GM21576 (cell line): ENCODE data around the gene TDRD1.

ENCODE experiments used
- ATAC-seq: cut with Tn5 transposase; IDR thresholded peaks from one replicate; pipeline ENCODE4 v1.9.1; 2021; ENCODE audit warnings: mild to moderate bottlenecking, moderate library complexity; ENCODE audit not compliant: unreplicated experiment

Gene TDRD1

GRCh38 chr10:114259824-114260223 lies 80.7 kb downstream of the TDRD1 start:
- ATAC-seq: no peak

GRCh38 chr10:114260366-114260765 lies 81.2 kb downstream of the TDRD1 start:
- no peak for ATAC-seq

- ATAC-seq: no peak
Measured at GRCh38 chr10:114261076-114261475, 81.9 kb downstream of the TDRD1 start.

- no peak for ATAC-seq
Measured at GRCh38 chr10:114262496-114262895, 83.3 kb downstream of the TDRD1 start.

GRCh38 chr10:114265392-114266053 lies 86.4 kb downstream of the TDRD1 start:
- ATAC-seq: no peak

GRCh38 chr10:114266521-114266920 lies 87.4 kb downstream of the TDRD1 start:
- no peak for ATAC-seq

GRCh38 chr10:114271075-114271778 lies 92.1 kb downstream of the TDRD1 start:
- no peak for ATAC-seq

GRCh38 chr10:114271779-114272167 lies 92.6 kb downstream of the TDRD1 start:
- no peak for ATAC-seq

- no peak for ATAC-seq
Measured at GRCh38 chr10:114272696-114273095, 93.5 kb downstream of the TDRD1 start.

- no peak for ATAC-seq
Measured at GRCh38 chr10:114273910-114274309, 94.8 kb downstream of the TDRD1 start.

GRCh38 chr10:114274616-114275453 lies 95.7 kb downstream of the TDRD1 start:
- no peak for ATAC-seq

GRCh38 chr10:114276066-114276465 lies 96.9 kb downstream of the TDRD1 start:
- ATAC-seq: no peak

- ATAC-seq: no peak
Measured at GRCh38 chr10:114276671-114277070, 97.5 kb downstream of the TDRD1 start.

- ATAC-seq: no peak
Measured at GRCh38 chr10:114278140-114278883, 99.2 kb downstream of the TDRD1 start.

GRCh38 chr10:114278884-114279191 lies 99.7 kb downstream of the TDRD1 start:
- ATAC-seq: no peak

- no peak for ATAC-seq
Measured at GRCh38 chr10:114279289-114279688, 100.1 kb downstream of the TDRD1 start.

- no peak for ATAC-seq
Measured at GRCh38 chr10:114279901-114280644, 100.9 kb downstream of the TDRD1 start.

- no peak for ATAC-seq
Measured at GRCh38 chr10:114281006-114281405, 101.9 kb downstream of the TDRD1 start.

GRCh38 chr10:114281461-114281860 lies 102.3 kb downstream of the TDRD1 start:
- no peak for ATAC-seq
